Tongue (tissue), 2 donors: ENCODE results near the gene RANBP3. TPM values are rescaled to one million over a fixed set of nuclear protein-coding genes. Genes with fewer than 3 reads are reported as not detected.

Experiments used
- DNase-seq: peaks from one replicate; pipeline ENCODE4 v3.0.0-alpha.2; 2015
- total RNA-seq: library from RNA; depleted of rRNA; stranded (reverse); fragments of >200 nt; gene quantifications from one replicate; pipeline ENCODE4 v1.2.3, GENCODE V29; 2014

The RANBP3 gene
- total RNA-seq, 1 donor from 2014 or later: 40.2 TPM

GRCh38 chr19:5925830-5926427, 52.0 kb downstream of the RANBP3 start:
- DNase-seq: no peak

GRCh38 chr19:5923356-5923755, 54.6 kb downstream of the RANBP3 start:
- DNase-seq: no peak

- DNase-seq: no peak
These were observed 55.8 kb downstream of the RANBP3 start for GRCh38 chr19:5922161-5922545.

GRCh38 chr19:5921516-5922160, 56.3 kb downstream of the RANBP3 start:
- no peak for DNase-seq

GRCh38 chr19:5918463-5919079, 59.4 kb downstream of the RANBP3 start:
- no peak for DNase-seq

GRCh38 chr19:5917431-5918107, 60.4 kb downstream of the RANBP3 start:
- no peak for DNase-seq

GRCh38 chr19:5916181-5916708, 61.7 kb downstream of the RANBP3 start:
- no peak for DNase-seq

- no peak for DNase-seq
These were observed 62.2 kb downstream of the RANBP3 start for GRCh38 chr19:5915782-5916165.

- peak; percentile 43 for DNase-seq
These were observed 62.8 kb downstream of the RANBP3 start for GRCh38 chr19:5914946-5915781.

- no peak for DNase-seq
These were observed 63.6 kb downstream of the RANBP3 start for GRCh38 chr19:5914358-5914774.

GRCh38 chr19:5913739-5914357, 64.1 kb downstream of the RANBP3 start, which contains the start of gene CAPS:
CAPS (plus strand) TSS chr19:5914254; CDS start chr19:5914407, 153 bp downstream.
- peak; percentile 33 for DNase-seq

GRCh38 chr19:5911366-5911765, 66.6 kb downstream of the RANBP3 start:
- DNase-seq: no peak

GRCh38 chr19:5910638-5910907, 67.4 kb downstream of the RANBP3 start:
- no peak for DNase-seq

- DNase-seq: no peak
These were observed 69.0 kb downstream of the RANBP3 start for GRCh38 chr19:5908773-5909442.

GRCh38 chr19:5907241-5907640, 70.7 kb downstream of the RANBP3 start:
- no peak for DNase-seq

GRCh38 chr19:5905114-5905778, 72.7 kb downstream of the RANBP3 start:
- DNase-seq: no peak

GRCh38 chr19:5904352-5905113, 73.4 kb downstream of the RANBP3 start, which contains the start of gene VMAC:
VMAC (plus strand) TSS chr19:5904872; CDS start chr19:5904891, 19 bp downstream.
- DNase-seq: peak; percentile 100

- DNase-seq: peak; percentile 98
These were observed 74.2 kb downstream of the RANBP3 start, which contains the start of gene NDUFA11 for GRCh38 chr19:5903624-5904351. NDUFA11 (minus strand) TSS chr19:5903790; CDS start chr19:5903708, 82 bp downstream.
